GM18868 (cell line): ENCODE measurements around the gene MPZL3.
"Not testable (repeated sequence)": the region's sequence is repeated elsewhere in the genome, so short reads cannot be mapped to it uniquely, and the experiment has no call there.

Experiments
- ATAC-seq: cut with Tn5 transposase; IDR thresholded peaks from one replicate; pipeline ENCODE4 v1.9.1; 2021; ENCODE audit warnings: mild to moderate bottlenecking, moderate library complexity; ENCODE audit not compliant: unreplicated experiment

Gene MPZL3

GRCh38 chr11:118190942-118191506 is 61.1 kb downstream of the MPZL3 start:
- not testable (repeated sequence) for ATAC-seq

GRCh38 chr11:118186346-118187107 is 65.6 kb downstream of the MPZL3 start:
- no peak for ATAC-seq

- ATAC-seq: no peak
Observed at GRCh38 chr11:118184784-118185579, 67.2 kb downstream of the MPZL3 start.

- not testable (repeated sequence) for ATAC-seq
Observed at GRCh38 chr11:118183691-118184090, 68.5 kb downstream of the MPZL3 start.

- ATAC-seq: no peak
Observed at GRCh38 chr11:118180300-118180703, 71.9 kb downstream of the MPZL3 start.

GRCh38 chr11:118176778-118177134 is 75.4 kb downstream of the MPZL3 start:
- ATAC-seq: no peak
